H9 (cell line): ENCODE data around the gene PHF8. TPM values are rescaled to one million over a fixed set of nuclear protein-coding genes. Genes with fewer than 3 reads are reported as not detected.

ENCODE experiments used
- DNase-seq: peaks from one replicate; pipeline ENCODE4 v3.0.0-alpha.2; 2017
- H2AFZ ChIP-seq: one replicate; pipeline ENCODE4 v1.6.1; 2013; ENCODE audit warnings: mild to moderate bottlenecking, low read length, control low read depth, moderate library complexity
- H2AK5ac ChIP-seq: 2 replicates; pipeline ENCODE4 v1.6.1; 2013; ENCODE audit warnings: low read length, control low read depth, mixed read lengths; ENCODE audit not compliant: insufficient read length
- H2BK120ac ChIP-seq: one replicate; pipeline ENCODE4 v1.6.1; 2013; ENCODE audit warnings: low read depth, mild to moderate bottlenecking, low read length, control low read depth, inconsistent platforms; ENCODE audit not compliant: poor library complexity, severe bottlenecking
- H2BK12ac ChIP-seq: 2 replicates; pipeline ENCODE4 v1.6.1; 2013; ENCODE audit warnings: low read length, control low read depth, mixed read lengths, low read depth; ENCODE audit not compliant: insufficient read length
- H2BK15ac ChIP-seq: 2 replicates; pipeline ENCODE4 v1.6.1; 2013; ENCODE audit warnings: low read depth, low read length, control low read depth
- H2BK20ac ChIP-seq: one replicate; pipeline ENCODE4 v1.6.1; 2013; ENCODE audit warnings: low read depth, mild to moderate bottlenecking, low read length, control low read depth, inconsistent platforms; ENCODE audit not compliant: poor library complexity, severe bottlenecking
- H2BK5ac ChIP-seq: 2 replicates; pipeline ENCODE4 v1.6.1; 2013; ENCODE audit warnings: low read length, control low read depth, mixed read lengths; ENCODE audit not compliant: insufficient read length
- H3K14ac ChIP-seq: 2 replicates; pipeline ENCODE4 v1.6.1; 2013; ENCODE audit warnings: low read length, control low read depth; ENCODE audit not compliant: insufficient read depth
- H3K18ac ChIP-seq: 2 replicates; pipeline ENCODE4 v1.6.1; 2013; ENCODE audit warnings: low read depth, mild to moderate bottlenecking, mixed read lengths, low read length, control low read depth; ENCODE audit not compliant: insufficient read length
- H3K23ac ChIP-seq: 2 replicates; pipeline ENCODE4 v1.6.1; 2013; ENCODE audit warnings: low read length, control low read depth, mixed read lengths, low read depth; ENCODE audit not compliant: insufficient read length
- H3K23me2 ChIP-seq: 2 replicates; pipeline ENCODE4 v1.6.1; 2013; ENCODE audit warnings: low read depth, mild to moderate bottlenecking, mixed read lengths, low read length, control low read depth; ENCODE audit not compliant: insufficient read length, poor library complexity, severe bottlenecking
- H3K27ac ChIP-seq: 2 replicates; pipeline ENCODE4 v1.5.1; 2013; ENCODE audit warnings: low read length, control low read depth, mixed read lengths, low read depth; ENCODE audit not compliant: insufficient read length
- H3K27me3 ChIP-seq: 2 replicates; pipeline ENCODE4 v1.6.1; 2013; ENCODE audit warnings: low read length, control low read depth, inconsistent platforms; ENCODE audit not compliant: insufficient read depth
- H3K4ac ChIP-seq: 2 replicates; pipeline ENCODE4 v1.6.1; 2013; ENCODE audit warnings: low read depth, mild to moderate bottlenecking, control low read depth, inconsistent platforms, low read length, moderate library complexity
- H3K4me1 ChIP-seq: 2 replicates; pipeline ENCODE4 v1.6.1; 2013; ENCODE audit warnings: low read length, control low read depth, inconsistent platforms; ENCODE audit not compliant: insufficient read depth
- H3K4me2 ChIP-seq: 2 replicates; pipeline ENCODE4 v1.6.1; 2013; ENCODE audit warnings: low read length, control low read depth, mixed read lengths; ENCODE audit not compliant: insufficient read length, insufficient read depth
- H3K56ac ChIP-seq: 2 replicates; pipeline ENCODE4 v1.6.1; 2013; ENCODE audit warnings: low read depth, mild to moderate bottlenecking, mixed read lengths, low read length, control low read depth; ENCODE audit not compliant: insufficient read length
- H3K79me1 ChIP-seq: 2 replicates; pipeline ENCODE4 v1.6.1; 2013; ENCODE audit warnings: low read depth, mild to moderate bottlenecking, moderate library complexity, low read length, control low read depth, inconsistent platforms; ENCODE audit not compliant: insufficient read depth, poor library complexity, severe bottlenecking
- H3K79me2 ChIP-seq: 2 replicates; pipeline ENCODE4 v1.6.1; 2013; ENCODE audit warnings: low read length, control low read depth, inconsistent platforms; ENCODE audit not compliant: insufficient read depth
- H3K9ac ChIP-seq: 2 replicates; pipeline ENCODE4 v1.6.1; 2013; ENCODE audit warnings: low read length, control low read depth, mixed read lengths; ENCODE audit not compliant: insufficient read length; ENCODE audit errors: extremely low read depth
- H3K9me3 ChIP-seq: one replicate; pipeline ENCODE4 v1.6.1; 2013; ENCODE audit warnings: low read depth, low read length, inconsistent platforms; ENCODE audit not compliant: control insufficient read depth
- H3T11ph ChIP-seq: one replicate; pipeline ENCODE4 v1.6.1; 2013; ENCODE audit warnings: mild to moderate bottlenecking, low read length, control low read depth, inconsistent platforms
- H4K20me1 ChIP-seq: one replicate; pipeline ENCODE4 v1.6.1; 2013; ENCODE audit not compliant: control insufficient read depth, insufficient read length, insufficient read depth
- H4K5ac ChIP-seq: 2 replicates; pipeline ENCODE4 v1.6.1; 2013; ENCODE audit warnings: low read depth, mild to moderate bottlenecking, mixed read lengths, low read length, control low read depth; ENCODE audit not compliant: insufficient read length
- H4K8ac ChIP-seq: replicated peaks from 2 replicates; pipeline ENCODE4 v1.6.1; 2013; ENCODE audit warnings: low read length, control low read depth, mixed read lengths, low read depth; ENCODE audit not compliant: insufficient read length
- H4K91ac ChIP-seq: 2 replicates; pipeline ENCODE4 v1.6.1; 2013; ENCODE audit warnings: low read depth, mild to moderate bottlenecking, moderate library complexity, mixed read lengths, low read length, control low read depth; ENCODE audit not compliant: insufficient read length
- H3K27ac Mint-ChIP-seq, 3 experiments: 2 replicates in 2 of 3; 3 replicates in 1 of 3; pipeline ENCODE4 v1.8.0; 2020 to 2021; ENCODE audit warnings: mixed read lengths in 3 of 3, mild to moderate bottlenecking in 1 of 3, moderate library complexity in 1 of 3
- H3K27me3 Mint-ChIP-seq: 2 replicates; pipeline ENCODE4 v1.8.0; 2021; ENCODE audit warnings: low read depth, mild to moderate bottlenecking, moderate library complexity, mixed read lengths
- H3K36me3 Mint-ChIP-seq, 3 experiments: 2 replicates in 2 of 3; 3 replicates in 1 of 3; pipeline ENCODE4 v1.8.0; 2020 to 2021; ENCODE audit warnings: low read depth in 3 of 3, mixed read lengths in 3 of 3; ENCODE audit not compliant: insufficient read depth in 1 of 3
- H3K4me1 Mint-ChIP-seq, 2 experiments: 2 replicates each; pipeline ENCODE4 v1.8.0; 2020; ENCODE audit warnings: mixed read lengths in 2 of 2
- H3K4me3 Mint-ChIP-seq, 2 experiments: 2 replicates in 1 of 2; 3 replicates in 1 of 2; pipeline ENCODE4 v1.8.0; 2020 to 2021; ENCODE audit warnings: mild to moderate bottlenecking in 2 of 2, mixed read lengths in 2 of 2, moderate library complexity in 1 of 2
- H3K9me3 Mint-ChIP-seq, 2 experiments: 2 replicates in 1 of 2; 3 replicates in 1 of 2; pipeline ENCODE4 v1.8.0; 2020; ENCODE audit warnings: mild to moderate bottlenecking in 2 of 2, mixed read lengths in 2 of 2, moderate library complexity in 1 of 2
- WGBS: extraction: QIAGEN DNeasy Blood & Tissue Kit; methylation state at CpG from one replicate; pipeline ENCODE4 v1.1.7; 2013; ENCODE audit warnings: missing lambda C conversion rate, low lambda C conversion rate, mixed read lengths; ENCODE audit not compliant: insufficient read length; ENCODE audit errors: extremely low coverage; 5-methylcytosine and 5-hydroxymethylcytosine counted together
- total RNA-seq: library from RNA; stranded (reverse); gene quantifications from 2 replicates; pipeline ENCODE4 v1.2.1, GENCODE V29; 2021
- TF ChIP-seq, protein P1 (sequence below): fragments of 200-600 bp; sonication (generic); conservative IDR thresholded peaks from 3 replicates; pipeline ENCODE4 v1.8.0; 2021; ENCODE audit warnings: antibody characterized with exemption, mild to moderate bottlenecking

Gene PHF8
- total RNA-seq, 1 experiment from 2014 or later: 38.9 TPM

DNA sequence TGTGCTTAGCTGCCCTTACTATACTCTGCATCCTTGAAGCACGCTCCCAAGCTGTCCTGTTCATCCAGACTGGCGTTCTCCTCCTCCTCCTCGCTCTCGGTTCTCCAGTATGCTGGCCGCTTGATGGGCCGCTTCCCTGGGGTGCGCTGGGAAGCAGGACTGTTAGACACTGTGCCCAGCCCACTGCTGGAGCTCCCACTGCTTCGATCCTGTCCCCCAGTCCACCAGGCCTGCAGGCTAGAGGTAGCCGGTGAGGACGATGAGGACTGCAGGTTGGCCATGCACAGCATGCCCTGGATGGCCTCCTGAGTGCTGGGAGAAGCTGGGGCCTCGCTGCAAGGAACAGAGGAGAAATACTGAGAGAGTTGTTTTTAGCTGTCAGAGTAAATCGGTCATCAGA, 59.4 kb downstream of the PHF8 start:
- peaks cover 24 to 75% (median 46%) of the 10 kb centered on the region in 3 experiments for H3K36me3 Mint-ChIP-seq

More for the DNA sequence above, 59.4 kb downstream of the PHF8 start:
- no peaks in the 10 kb centered on the region for H3K79me1 ChIP-seq
- H2AK5ac ChIP-seq: no peak overlapping the region
- no CpG with 5 or more reads among the region's 12 CpGs for whole genome bisulfite sequencing
- no peak overlapping the region for H4K5ac ChIP-seq
- H3K14ac ChIP-seq: no peak overlapping the region
- no peak overlapping the region for H2BK20ac ChIP-seq
- H3K23ac ChIP-seq: no peak overlapping the region
- TF ChIP-seq, protein P1, sequence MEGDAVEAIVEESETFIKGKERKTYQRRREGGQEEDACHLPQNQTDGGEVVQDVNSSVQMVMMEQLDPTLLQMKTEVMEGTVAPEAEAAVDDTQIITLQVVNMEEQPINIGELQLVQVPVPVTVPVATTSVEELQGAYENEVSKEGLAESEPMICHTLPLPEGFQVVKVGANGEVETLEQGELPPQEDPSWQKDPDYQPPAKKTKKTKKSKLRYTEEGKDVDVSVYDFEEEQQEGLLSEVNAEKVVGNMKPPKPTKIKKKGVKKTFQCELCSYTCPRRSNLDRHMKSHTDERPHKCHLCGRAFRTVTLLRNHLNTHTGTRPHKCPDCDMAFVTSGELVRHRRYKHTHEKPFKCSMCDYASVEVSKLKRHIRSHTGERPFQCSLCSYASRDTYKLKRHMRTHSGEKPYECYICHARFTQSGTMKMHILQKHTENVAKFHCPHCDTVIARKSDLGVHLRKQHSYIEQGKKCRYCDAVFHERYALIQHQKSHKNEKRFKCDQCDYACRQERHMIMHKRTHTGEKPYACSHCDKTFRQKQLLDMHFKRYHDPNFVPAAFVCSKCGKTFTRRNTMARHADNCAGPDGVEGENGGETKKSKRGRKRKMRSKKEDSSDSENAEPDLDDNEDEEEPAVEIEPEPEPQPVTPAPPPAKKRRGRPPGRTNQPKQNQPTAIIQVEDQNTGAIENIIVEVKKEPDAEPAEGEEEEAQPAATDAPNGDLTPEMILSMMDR: no peak
- H4K20me1 ChIP-seq: no peaks in the 10 kb centered on the region
- no peak overlapping the region for H2BK12ac ChIP-seq
- H3K9me3 Mint-ChIP-seq: peaks cover 68 to 72% of the 10 kb centered on the region in 2 experiments
- no peak overlapping the region for H3K9ac ChIP-seq
- no peak overlapping the region for H3T11ph ChIP-seq
- H3K9me3 ChIP-seq: peaks cover 16% of the 10 kb centered on the region
- no peaks in the 10 kb centered on the region for H3K23me2 ChIP-seq
- H2AFZ ChIP-seq: no peak overlapping the region
- no peak overlapping the region for H4K91ac ChIP-seq
- H3K4ac ChIP-seq: no peak overlapping the region
- no peak overlapping the region for H2BK5ac ChIP-seq
- H3K79me2 ChIP-seq: no peaks in the 10 kb centered on the region
- no peak overlapping the region for H3K56ac ChIP-seq
- no peak overlapping the region for H4K8ac ChIP-seq
- no peak overlapping the region for H2BK120ac ChIP-seq
- no peak overlapping the region for H3K4me2 ChIP-seq
- H3K27ac ChIP-seq: no peak overlapping the region
- DNase-seq: no peak
- H3K4me3 Mint-ChIP-seq: no peak overlapping the region
- H3K18ac ChIP-seq: no peak overlapping the region
- no peaks in the 10 kb centered on the region for H3K27me3 ChIP-seq
- peaks cover 1% of the 10 kb centered on the region for H3K27me3 Mint-ChIP-seq
- H3K4me1 Mint-ChIP-seq: no peaks in the 10 kb centered on the region
- no peak overlapping the region for H2BK15ac ChIP-seq
- no peaks in the 10 kb centered on the region for H3K4me1 ChIP-seq
- H3K27ac Mint-ChIP-seq: no peak overlapping the region
